Fibroblast of mammary gland (primary cell): ENCODE results near the gene NFE2.
A peak's percentile ranks its signal among the peaks of the same experiment; 100 is the strongest.

Experiments
- DNase-seq: peaks from one replicate; pipeline ENCODE4 v3.0.0-alpha.2; 2010; ENCODE audit warnings: low read depth
- H3K4me3 ChIP-seq: 2 replicates; pipeline ENCODE4 v1.5.1; 2011; ENCODE audit warnings: low read depth, mild to moderate bottlenecking, low read length, moderate library complexity; ENCODE audit not compliant: control insufficient read depth
- CTCF ChIP-seq: conservative IDR thresholded peaks from 2 replicates; pipeline ENCODE4 v1.5.1; 2011; ENCODE audit warnings: low read depth, low read length, inconsistent platforms; ENCODE audit not compliant: control insufficient read depth, insufficient read depth

Gene NFE2

GRCh38 chr12:54279632-54280467, 21.0 kb downstream of the NFE2 start, which contains the start of gene CBX5:
Gene CBX5, minus strand, starts transcription at chr12:54280122. Its CDS starts 22,472 bp downstream, at chr12:54257650.
- peak; percentile 100 for DNase-seq
- peak within 1 kb of the TSS; percentile 99 for H3K4me3 ChIP-seq
- TF ChIP-seq CTCF = no peak

- peak overlapping the region; percentile 93 for H3K4me3 ChIP-seq
- no peak for DNase-seq
- no peak for TF ChIP-seq CTCF
Observed at GRCh38 chr12:54279227-54279631, 21.6 kb downstream of the NFE2 start.

- peak overlapping the region; percentile 93 for H3K4me3 ChIP-seq
- TF ChIP-seq CTCF = no peak
- peak; percentile 34 for DNase-seq
Observed at GRCh38 chr12:54277823-54278276, 23.0 kb downstream of the NFE2 start.

GRCh38 chr12:54276368-54276767, 24.4 kb downstream of the NFE2 start:
- H3K4me3 ChIP-seq = no peak overlapping the region
- DNase-seq = no peak
- TF ChIP-seq CTCF = no peak

- no peak for TF ChIP-seq CTCF
- DNase-seq = no peak
- H3K4me3 ChIP-seq = no peak overlapping the region
Observed at GRCh38 chr12:54273981-54274380, 26.8 kb downstream of the NFE2 start.

GRCh38 chr12:54272214-54272613, 28.6 kb downstream of the NFE2 start:
- TF ChIP-seq CTCF = no peak
- no peak overlapping the region for H3K4me3 ChIP-seq
- DNase-seq = no peak

GRCh38 chr12:54270345-54270744, 30.5 kb downstream of the NFE2 start:
- no peak overlapping the region for H3K4me3 ChIP-seq
- no peak for DNase-seq
- TF ChIP-seq CTCF = no peak
